ENCODE results near the gene RAB39B.
A peak's percentile ranks its signal among the peaks of the same experiment; 100 is the strongest.
"Not testable (repeated sequence)": the region's sequence is repeated elsewhere in the genome, so short reads cannot be mapped to it uniquely, and the experiment has no call there.

Gene RAB39B

GRCh38 chrX:155263854-155264628 lies at the start of gene RAB39B:
Gene RAB39B, minus strand, starts transcription at chrX:155264491. Its CDS starts 203 bp downstream, at chrX:155264288.
- peak; percentile 38 to 53 for DNase-seq (ENCODE audit: low read depth in 1 of 2, low spot score in 1 of 2)

GRCh38 chrX:155313766-155314165 lies 49.5 kb upstream of the RAB39B start:
- no peak for DNase-seq (ENCODE audit: low read depth in 1 of 2, low spot score in 1 of 2)

- DNase-seq (ENCODE audit: low read depth in 1 of 2, low spot score in 1 of 2), result no peak
These were observed 29.5 kb upstream of the RAB39B start for GRCh38 chrX:155293771-155294170.

GRCh38 chrX:155279873-155280272 lies 15.6 kb upstream of the RAB39B start:
- no peak for DNase-seq (ENCODE audit: low read depth in 1 of 2, low spot score in 1 of 2)

- no peak for DNase-seq (ENCODE audit: low read depth in 1 of 2, low spot score in 1 of 2)
These were observed 6.7 kb upstream of the RAB39B start for GRCh38 chrX:155270969-155271368.

- DNase-seq (ENCODE audit: low read depth in 1 of 2, low spot score in 1 of 2), result not testable (repeated sequence)
These were observed 3.7 kb upstream of the RAB39B start for GRCh38 chrX:155267995-155268394.

GRCh38 chrX:155266439-155266838 lies 2.1 kb upstream of the RAB39B start:
- no peak for DNase-seq (ENCODE audit: low read depth in 1 of 2, low spot score in 1 of 2)

GRCh38 chrX:155262970-155263754 lies 1.1 kb downstream of the RAB39B start:
- no peak for DNase-seq (ENCODE audit: low read depth in 1 of 2, low spot score in 1 of 2)

GRCh38 chrX:155259752-155260151 lies 4.5 kb downstream of the RAB39B start:
- no peak for DNase-seq (ENCODE audit: low read depth in 1 of 2, low spot score in 1 of 2)

GRCh38 chrX:155251391-155251790 lies 12.9 kb downstream of the RAB39B start:
- DNase-seq (ENCODE audit: low read depth in 1 of 2, low spot score in 1 of 2), result no peak

GRCh38 chrX:155247497-155247896 lies 16.8 kb downstream of the RAB39B start:
- DNase-seq (ENCODE audit: low read depth in 1 of 2, low spot score in 1 of 2), result no peak

- DNase-seq (ENCODE audit: low read depth in 1 of 2, low spot score in 1 of 2), result no peak
These were observed 17.5 kb downstream of the RAB39B start for GRCh38 chrX:155246748-155247147.

GRCh38 chrX:155242300-155242699 lies 22.0 kb downstream of the RAB39B start:
- no peak for DNase-seq (ENCODE audit: low read depth in 1 of 2, low spot score in 1 of 2)

GRCh38 chrX:155237719-155238118 lies 26.6 kb downstream of the RAB39B start:
- DNase-seq (ENCODE audit: low read depth in 1 of 2, low spot score in 1 of 2), result no peak

- DNase-seq (ENCODE audit: low read depth in 1 of 2, low spot score in 1 of 2), result no peak
These were observed 28.4 kb downstream of the RAB39B start for GRCh38 chrX:155235891-155236290.

GRCh38 chrX:155231163-155231562 lies 33.1 kb downstream of the RAB39B start:
- no peak for DNase-seq (ENCODE audit: low read depth in 1 of 2, low spot score in 1 of 2)

GRCh38 chrX:155225774-155226173 lies 38.5 kb downstream of the RAB39B start:
- no peak for DNase-seq (ENCODE audit: low read depth in 1 of 2, low spot score in 1 of 2)

GRCh38 chrX:155223746-155224145 lies 40.5 kb downstream of the RAB39B start:
- DNase-seq (ENCODE audit: low read depth in 1 of 2, low spot score in 1 of 2), result not testable (repeated sequence)

GRCh38 chrX:155221351-155221750 lies 42.9 kb downstream of the RAB39B start:
- DNase-seq (ENCODE audit: low read depth in 1 of 2, low spot score in 1 of 2), result no peak

GRCh38 chrX:155218777-155219176 lies 45.5 kb downstream of the RAB39B start:
- DNase-seq (ENCODE audit: low read depth in 1 of 2, low spot score in 1 of 2), result no peak

GRCh38 chrX:155216940-155217440 lies 47.3 kb downstream of the RAB39B start:
- no peak for DNase-seq (ENCODE audit: low read depth in 1 of 2, low spot score in 1 of 2)

All from activated T-helper 1 cell treated with anti-CD3 and anti-CD28 coated beads, Interleukin-2, amount 50 U/mL, for 16 hours (primary cell).